CD4-positive, alpha-beta T cell treated with Interferon alpha-2 for 1 hour (primary cell): ENCODE results near the gene GAGE12F.
"Not testable (repeated sequence)": the region's sequence is repeated elsewhere in the genome, so short reads cannot be mapped to it uniquely, and the experiment has no call there.

Experiments
- DNase-seq, 2 donors: peaks; one replicate each; pipeline ENCODE4 v3.0.0-alpha.2; 2020 to 2022

Gene GAGE12F

GRCh38 chrX:49560542-49560941 lies at the start of gene GAGE12F:
TSS of gene GAGE12F (plus strand) at chrX:49560842. CDS start at chrX:49561997, 1,155 bp downstream.
- DNase-seq, result not testable (repeated sequence)

GRCh38 chrX:49531877-49532276 lies 28.8 kb upstream of the GAGE12F start, which contains the start of gene GAGE12C:
TSS of gene GAGE12C (plus strand) at chrX:49532177. CDS start at chrX:49533332, 1,155 bp downstream.
- not testable (repeated sequence) for DNase-seq

- DNase-seq, result not testable (repeated sequence)
These were observed 19.2 kb upstream of the GAGE12F start, which contains the start of gene GAGE12D for GRCh38 chrX:49541433-49541832. TSS of gene GAGE12D (plus strand) at chrX:49541733. CDS start at chrX:49542888, 1,155 bp downstream.

- not testable (repeated sequence) for DNase-seq
These were observed 9.7 kb upstream of the GAGE12F start, which contains the start of gene GAGE12E for GRCh38 chrX:49550989-49551388. TSS of gene GAGE12E (plus strand) at chrX:49551289. CDS start at chrX:49552444, 1,155 bp downstream.

GRCh38 chrX:49568728-49569127 lies 8.1 kb downstream of the GAGE12F start:
- peak in 1 of 2 donors; percentile 1 for DNase-seq

- not testable (repeated sequence) for DNase-seq
These were observed 8.5 kb downstream of the GAGE12F start for GRCh38 chrX:49569152-49569551.

- DNase-seq, result not testable (repeated sequence)
These were observed 9.5 kb downstream of the GAGE12F start, which contains the start of gene GAGE12G for GRCh38 chrX:49570100-49570499. TSS of gene GAGE12G (plus strand) at chrX:49570400. CDS start at chrX:49571555, 1,155 bp downstream.

GRCh38 chrX:49579649-49580048 lies 19.0 kb downstream of the GAGE12F start, which contains the start of gene GAGE12H:
TSS of gene GAGE12H (plus strand) at chrX:49579949. CDS start at chrX:49581104, 1,155 bp downstream.
- DNase-seq, result not testable (repeated sequence)

GRCh38 chrX:49589196-49589595 lies 28.6 kb downstream of the GAGE12F start, which contains the start of gene GAGE2A:
TSS of gene GAGE2A (plus strand) at chrX:49589496. CDS start at chrX:49590651, 1,155 bp downstream.
- DNase-seq, result not testable (repeated sequence)

GRCh38 chrX:49589769-49590478 lies 29.3 kb downstream of the GAGE12F start:
- DNase-seq, result not testable (repeated sequence)

- not testable (repeated sequence) for DNase-seq
These were observed 29.8 kb downstream of the GAGE12F start for GRCh38 chrX:49590488-49590887.

- DNase-seq, result not testable (repeated sequence)
These were observed 38.1 kb downstream of the GAGE12F start, which contains the start of gene GAGE1 for GRCh38 chrX:49598720-49599119. TSS of gene GAGE1 (plus strand) at chrX:49599020. CDS start at chrX:49600175, 1,155 bp downstream.

- DNase-seq, result no peak
These were observed 50.2 kb downstream of the GAGE12F start for GRCh38 chrX:49610718-49611310.
